Ectodermal cell (in vitro differentiated cells): Measurements from ENCODE around the gene KDM4B.
"Not testable (repeated sequence)": the region's sequence is repeated elsewhere in the genome, so short reads cannot be mapped to it uniquely, and the experiment has no call there.

Experiments used
- H3K27ac ChIP-seq: 2 replicates; pipeline ENCODE4 v1.7.0; 2013; ENCODE audit warnings: mild to moderate bottlenecking, low read depth, low read length; ENCODE audit not compliant: insufficient read depth, poor library complexity, severe bottlenecking
- H3K27me3 ChIP-seq: 2 replicates; pipeline ENCODE4 v1.7.0; 2013; ENCODE audit warnings: mild to moderate bottlenecking, low read length; ENCODE audit not compliant: insufficient read depth, control insufficient read depth, poor library complexity, severe bottlenecking
- H3K36me3 ChIP-seq: one replicate; pipeline ENCODE4 v1.7.0; 2013; ENCODE audit warnings: low read length; ENCODE audit not compliant: control insufficient read depth, insufficient read depth
- H3K4me1 ChIP-seq: one replicate; pipeline ENCODE4 v1.7.0; 2013; ENCODE audit warnings: low read length; ENCODE audit not compliant: control insufficient read depth, insufficient read depth
- H3K4me3 ChIP-seq: 2 replicates; pipeline ENCODE4 v1.7.0; 2013; ENCODE audit warnings: low read depth, low read length, control low read depth; ENCODE audit not compliant: insufficient read depth
- H3K9me3 ChIP-seq: 2 replicates; pipeline ENCODE4 v1.7.0; 2013; ENCODE audit warnings: mild to moderate bottlenecking, low read length, moderate library complexity; ENCODE audit not compliant: control insufficient read depth
- WGBS, 2 experiments: methylation state at CpG; one replicate each; pipeline ENCODE4 v1.1.7; 2013; ENCODE audit warnings: missing lambda C conversion rate in 2 of 2; 5-methylcytosine and 5-hydroxymethylcytosine counted together

Gene KDM4B

DNA sequence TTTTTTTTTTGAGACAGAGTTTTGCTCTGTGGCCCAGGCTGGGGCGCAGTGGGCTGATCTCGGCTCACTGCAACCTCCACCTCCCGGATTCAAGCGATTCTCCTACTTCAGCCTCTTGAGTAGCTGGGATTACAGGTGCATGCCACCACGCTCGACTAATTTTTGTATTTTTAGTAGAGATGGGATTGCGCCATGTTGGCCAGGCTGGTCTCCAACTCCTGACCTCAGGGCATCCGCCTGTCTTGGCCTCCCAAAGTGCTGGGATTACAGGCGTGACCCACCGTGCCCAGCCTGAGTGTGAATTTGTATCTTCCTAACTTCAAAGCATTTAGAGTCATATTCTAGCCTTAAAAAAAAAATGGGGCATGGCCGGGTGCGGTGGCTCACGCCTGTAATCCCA is 6.7 kb downstream of the KDM4B start:
- H3K9me3 ChIP-seq, H3K27me3 ChIP-seq, H3K4me1 ChIP-seq, H3K4me3 ChIP-seq, H3K36me3 ChIP-seq, H3K27ac ChIP-seq: not testable (repeated sequence)
- 96 to 98% methylated on average over 13 of the region's 13 CpGs for WGBS, 2 experiments

DNA sequence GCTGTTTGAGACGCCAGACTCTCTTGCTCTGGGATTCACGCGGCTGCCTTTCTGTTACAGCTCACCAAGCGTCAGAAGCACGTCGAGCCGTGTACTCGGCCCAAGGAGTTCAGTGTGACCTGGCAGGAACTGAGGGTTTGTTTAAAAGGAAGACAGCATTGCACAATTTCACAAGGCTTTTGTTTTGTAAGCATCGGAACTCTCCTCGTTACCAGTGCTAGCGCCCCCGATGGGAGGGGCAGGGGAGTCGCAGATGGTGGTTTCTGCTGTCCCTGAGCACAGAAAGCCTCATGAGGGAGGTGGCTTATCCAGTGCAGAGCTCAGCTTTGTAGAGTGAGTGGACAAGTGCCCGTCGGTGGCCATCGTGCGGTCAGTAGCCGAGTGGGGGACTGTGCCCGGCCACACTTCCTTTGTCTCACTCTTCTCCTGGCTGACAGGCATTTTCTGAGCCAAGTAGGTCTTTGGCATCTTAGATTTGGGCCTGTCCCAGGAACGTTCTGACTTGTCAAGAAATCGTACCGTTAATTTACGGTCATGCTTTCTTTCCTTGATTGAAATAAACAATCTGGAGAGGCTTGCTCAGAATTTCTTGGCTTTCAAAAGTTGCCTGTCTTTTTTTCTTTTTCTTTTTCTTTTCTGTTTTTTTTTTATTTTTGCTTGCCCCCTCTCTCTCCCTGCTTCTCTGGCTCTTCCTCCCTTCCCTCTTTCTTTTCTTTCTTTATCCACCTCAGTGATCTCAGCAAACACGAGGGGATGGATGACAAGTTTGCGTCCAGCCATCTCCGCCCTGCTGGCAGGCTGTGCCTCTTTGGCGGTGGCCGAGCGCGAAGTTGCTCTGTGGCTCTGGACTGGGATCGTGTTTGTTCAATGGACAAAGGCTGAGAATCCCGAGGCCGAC is 7.7 kb downstream of the KDM4B start:
- no peaks in the 10 kb centered on the region for H3K27me3 ChIP-seq
- H3K36me3 ChIP-seq, result no peaks in the 10 kb centered on the region
- H3K9me3 ChIP-seq, result no peaks in the 10 kb centered on the region
- 91% methylated on average over 33 of the region's 33 CpGs for WGBS, 2 experiments
- no peak overlapping the region for H3K4me3 ChIP-seq
- peaks cover under 1% of the 10 kb centered on the region for H3K4me1 ChIP-seq
- H3K27ac ChIP-seq, result no peak overlapping the region

DNA sequence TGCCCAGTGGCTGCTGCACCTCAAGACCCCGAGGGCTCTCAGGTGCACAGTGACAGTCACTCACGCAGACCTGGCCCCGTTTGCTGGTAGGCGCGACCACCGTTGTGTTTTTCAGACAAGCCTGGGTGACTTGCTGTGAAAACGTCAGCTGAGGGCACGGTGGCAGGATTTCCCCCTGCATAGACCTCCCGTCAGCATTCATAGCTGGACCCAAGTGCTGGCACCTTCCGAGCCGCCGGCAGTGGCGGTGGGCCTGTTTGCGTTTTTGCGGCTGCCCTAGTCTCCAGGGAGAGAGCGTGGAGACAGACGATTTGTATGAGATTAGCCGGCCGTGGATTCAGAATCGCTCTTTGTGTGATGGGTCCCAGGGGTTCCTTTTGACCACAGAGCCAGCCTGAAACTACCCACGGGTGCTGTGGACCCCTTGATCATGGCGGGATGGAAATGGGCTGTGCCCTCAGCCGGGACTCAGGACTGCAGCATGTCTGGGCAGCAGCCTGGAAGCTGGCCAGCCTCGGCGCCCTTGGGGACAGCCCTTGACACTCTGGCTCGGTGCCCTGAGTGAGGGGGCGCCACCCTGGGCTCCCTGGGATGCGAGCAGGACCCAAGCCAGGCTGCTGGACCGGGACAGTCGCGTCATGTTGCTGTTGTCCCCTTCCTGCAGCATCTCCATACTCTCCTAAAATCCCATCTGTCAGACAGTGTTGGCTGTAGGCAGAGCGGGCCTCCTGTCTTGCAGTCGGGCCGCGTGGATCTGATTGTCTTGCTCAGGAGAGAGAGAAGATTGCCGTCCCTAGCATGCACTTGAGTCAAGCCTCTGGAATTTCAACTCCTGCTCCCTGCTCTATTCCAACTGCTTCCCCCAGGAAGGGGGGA is 8.6 kb downstream of the KDM4B start:
- 94 to 95% methylated on average over 36 of the region's 36 CpGs for WGBS, 2 experiments
- H3K9me3 ChIP-seq, result no peaks in the 10 kb centered on the region
- no peaks in the 10 kb centered on the region for H3K36me3 ChIP-seq
- no peak overlapping the region for H3K27ac ChIP-seq
- no peaks in the 10 kb centered on the region for H3K4me1 ChIP-seq
- H3K27me3 ChIP-seq, result no peaks in the 10 kb centered on the region
- H3K4me3 ChIP-seq, result no peak overlapping the region

DNA sequence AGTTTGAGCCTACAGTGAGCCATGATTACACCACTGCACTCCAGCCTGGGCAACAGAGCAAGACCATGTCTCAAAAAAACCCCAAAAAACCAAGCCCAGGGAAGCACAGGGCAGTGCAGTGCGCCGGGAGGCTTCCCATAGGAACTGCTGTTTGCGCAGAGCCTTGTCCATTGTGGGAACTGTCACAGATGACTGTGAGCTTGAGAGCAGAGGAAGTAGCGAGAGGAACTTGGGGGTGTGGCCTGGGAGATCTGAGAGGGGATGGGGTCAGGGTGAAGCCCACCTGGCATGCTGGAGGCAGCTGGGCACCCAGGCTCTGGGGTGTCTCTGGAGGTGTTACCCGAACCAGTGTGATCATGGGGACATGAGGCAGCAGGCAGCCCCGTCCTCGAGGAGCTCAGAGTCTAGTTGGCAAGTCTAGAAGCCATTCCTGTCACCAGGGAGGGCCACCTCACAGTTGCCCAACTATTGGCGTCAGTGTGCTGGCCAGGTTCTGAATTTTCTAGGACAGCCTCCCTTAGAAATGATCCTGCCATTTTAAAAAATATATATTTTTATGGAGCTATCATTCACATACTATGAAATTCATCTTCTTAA is 10.4 kb downstream of the KDM4B start:
- Histone ChIP-seq H3K27me3 (no peaks in the 10 kb centered on the region), H3K4me1 (peaks cover 7% of the 10 kb centered on the region), H3K9me3 (no peaks in the 10 kb centered on the region), H3K36me3 (no peaks in the 10 kb centered on the region), H3K27ac (no peak overlapping the region), H3K4me3 (no peak overlapping the region)
- WGBS, 2 experiments, result 95 to 96% methylated on average over 8 of the region's 8 CpGs

DNA sequence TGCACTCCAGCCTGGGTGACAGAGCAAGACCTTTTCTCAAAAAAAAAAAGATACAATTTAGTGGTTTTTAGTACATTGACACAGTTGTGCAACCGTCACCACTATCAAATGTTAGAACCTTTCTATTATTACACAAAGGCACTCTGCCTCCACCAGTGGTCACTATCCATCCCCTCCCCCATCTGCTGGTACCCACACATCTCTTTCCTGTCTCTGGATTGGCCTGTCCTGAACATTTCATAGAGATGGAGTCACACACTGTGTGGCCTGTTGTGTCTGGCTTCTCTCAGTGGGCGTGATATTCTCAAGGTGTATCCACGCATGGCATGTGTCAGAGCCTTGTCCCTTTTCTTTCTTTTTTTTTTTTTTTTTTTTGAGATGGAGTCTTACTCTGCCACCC is 11.2 kb downstream of the KDM4B start:
- WGBS, 2 experiments, result 91 to 97% methylated on average over 3 of the region's 3 CpGs

DNA sequence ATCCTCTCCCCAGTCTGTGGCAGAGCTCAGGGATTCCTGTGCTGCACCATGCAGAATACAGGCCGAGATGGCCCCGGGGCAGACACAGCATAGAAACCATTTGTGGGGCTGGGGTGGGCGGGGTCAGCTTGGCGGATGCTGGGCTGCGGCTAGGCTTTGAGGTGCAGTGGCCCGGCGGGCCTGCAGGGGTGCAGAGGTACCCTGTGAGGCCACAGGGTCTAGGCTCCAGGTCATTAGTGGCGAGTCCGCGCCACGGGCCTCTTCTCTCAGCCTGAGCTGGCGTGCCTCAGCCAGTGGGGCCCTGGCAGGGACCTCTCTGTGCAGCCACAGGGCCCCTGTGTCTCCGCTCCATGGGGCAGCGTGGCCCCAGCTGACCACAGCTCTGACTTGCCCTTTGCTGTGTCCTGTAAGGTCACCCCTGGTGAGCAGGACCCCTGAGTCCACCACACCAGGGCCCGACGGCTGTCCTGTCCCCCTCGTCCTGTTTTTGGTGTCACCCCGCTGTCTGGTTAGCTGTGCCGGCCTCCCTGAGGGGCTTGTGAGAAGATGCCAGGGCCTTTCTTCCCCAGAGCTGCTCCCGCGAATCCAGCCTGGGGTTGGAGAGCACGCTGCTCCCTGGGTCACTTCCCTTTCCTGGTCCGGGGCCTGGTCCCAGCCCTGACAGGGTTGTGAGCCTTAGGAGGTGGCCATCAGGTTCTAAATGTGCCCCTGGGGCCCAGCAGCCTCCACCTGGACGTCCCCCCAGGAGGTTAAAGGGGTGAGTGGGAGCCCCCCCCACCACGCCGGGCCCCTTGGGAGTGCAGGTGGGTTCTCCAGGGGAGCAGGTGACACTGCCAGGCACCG is 12.1 kb downstream of the KDM4B start:
- Histone ChIP-seq H3K4me1 (peaks cover 14% of the 10 kb centered on the region), H3K4me3 (no peak overlapping the region), H3K27ac (no peak overlapping the region), H3K9me3 (no peaks in the 10 kb centered on the region), H3K27me3 (no peaks in the 10 kb centered on the region), H3K36me3 (no peaks in the 10 kb centered on the region)
- 85 to 87% methylated on average over 27 of the region's 27 CpGs for WGBS, 2 experiments

More for the DNA sequence above, 11.2 kb downstream of the KDM4B start:
- Histone ChIP-seq H3K36me3 (no peaks in the 10 kb centered on the region), H3K4me3 (no peak overlapping the region), H3K27ac (no peak overlapping the region), H3K4me1 (peaks cover 8% of the 10 kb centered on the region), H3K27me3 (no peaks in the 10 kb centered on the region), H3K9me3 (no peaks in the 10 kb centered on the region)

DNA sequence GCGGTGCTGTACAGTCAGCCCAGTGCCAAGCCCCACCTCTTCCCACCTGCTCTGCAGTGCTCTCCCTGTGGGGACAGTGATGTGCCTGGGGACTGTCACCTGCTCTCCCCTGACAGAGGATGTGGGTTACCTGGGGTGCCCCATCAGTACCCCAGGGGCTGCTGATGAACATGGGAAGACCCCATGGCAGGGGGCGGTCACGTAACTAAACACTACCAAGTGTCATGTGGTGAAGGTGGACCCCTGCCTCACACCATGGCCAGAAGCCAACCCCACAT is 12.7 kb downstream of the KDM4B start:
- Histone ChIP-seq H3K36me3 (no peaks in the 10 kb centered on the region), H3K27me3 (no peaks in the 10 kb centered on the region), H3K9me3 (no peaks in the 10 kb centered on the region), H3K4me3 (no peak overlapping the region), H3K27ac (no peak overlapping the region), H3K4me1 (peaks cover 19% of the 10 kb centered on the region)
- WGBS, 2 experiments, result 98% methylated on average over 3 of the region's 3 CpGs

DNA sequence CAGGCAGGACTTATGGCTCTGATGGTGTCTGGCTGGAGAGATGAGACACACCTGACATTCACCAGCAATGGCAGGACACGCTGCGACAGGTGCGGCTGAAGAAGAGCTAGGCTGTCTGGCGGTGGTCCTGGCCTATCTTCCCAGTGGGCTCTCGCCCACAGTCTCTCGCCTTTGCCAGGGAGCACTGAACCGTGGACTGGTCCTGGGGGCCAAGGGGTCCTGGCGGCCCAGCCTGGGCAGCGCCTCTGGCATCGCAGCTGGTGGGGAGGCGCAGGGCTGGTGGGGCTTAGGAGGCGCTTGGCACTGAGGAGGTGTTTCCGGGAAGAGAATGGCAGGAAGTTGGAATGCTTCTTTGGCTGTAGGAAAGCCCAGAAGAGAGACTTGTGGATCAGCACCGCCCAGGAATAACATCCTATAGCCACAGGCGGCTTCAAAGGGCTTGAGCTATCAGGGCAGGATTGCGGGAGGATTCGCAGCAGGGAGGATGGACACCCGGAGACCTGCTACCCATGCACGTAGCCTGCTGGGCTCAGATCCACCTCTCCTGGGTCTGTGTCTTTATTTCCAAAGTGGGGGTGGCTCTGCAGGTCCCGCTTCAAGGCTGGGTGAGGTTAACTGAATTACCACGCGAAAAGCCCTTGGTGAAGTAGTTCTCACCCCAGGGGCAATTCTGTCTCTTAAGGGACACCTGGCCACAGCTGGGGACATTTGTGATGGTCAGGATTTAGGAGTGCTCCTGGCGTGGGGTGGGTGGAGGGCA is 14.6 kb downstream of the KDM4B start:
- 85 to 86% methylated on average over 23 of the region's 23 CpGs for WGBS, 2 experiments
- H3K4me3 ChIP-seq, result no peak overlapping the region
- no peak overlapping the region for H3K27ac ChIP-seq
- H3K4me1 ChIP-seq, result peaks cover 25% of the 10 kb centered on the region
- no peaks in the 10 kb centered on the region for H3K9me3 ChIP-seq
- H3K36me3 ChIP-seq, result no peaks in the 10 kb centered on the region
- no peaks in the 10 kb centered on the region for H3K27me3 ChIP-seq

DNA sequence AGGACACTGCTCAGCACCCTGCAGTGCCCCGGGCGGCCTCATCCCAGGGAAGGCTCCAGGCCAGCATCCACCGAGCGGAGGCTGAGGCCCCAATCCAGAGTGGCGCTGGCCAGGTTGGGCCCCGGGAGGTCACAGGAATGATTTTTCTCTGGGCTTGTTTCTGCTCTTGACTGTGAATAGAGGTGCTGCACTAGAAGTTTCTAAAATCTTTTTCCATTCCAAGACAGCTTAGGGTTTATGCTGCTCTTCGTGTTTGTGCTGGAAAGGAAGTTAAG is 15.1 kb downstream of the KDM4B start:
- WGBS, 2 experiments, result 90 to 92% methylated on average over 7 of the region's 7 CpGs
- Histone ChIP-seq H3K4me1 (peaks cover 25% of the 10 kb centered on the region), H3K4me3 (no peak overlapping the region), H3K27me3 (no peaks in the 10 kb centered on the region), H3K9me3 (no peaks in the 10 kb centered on the region), H3K27ac (no peak overlapping the region), H3K36me3 (no peaks in the 10 kb centered on the region)
